ENCODE measurements around the gene ST6GALNAC4.

DNA sequence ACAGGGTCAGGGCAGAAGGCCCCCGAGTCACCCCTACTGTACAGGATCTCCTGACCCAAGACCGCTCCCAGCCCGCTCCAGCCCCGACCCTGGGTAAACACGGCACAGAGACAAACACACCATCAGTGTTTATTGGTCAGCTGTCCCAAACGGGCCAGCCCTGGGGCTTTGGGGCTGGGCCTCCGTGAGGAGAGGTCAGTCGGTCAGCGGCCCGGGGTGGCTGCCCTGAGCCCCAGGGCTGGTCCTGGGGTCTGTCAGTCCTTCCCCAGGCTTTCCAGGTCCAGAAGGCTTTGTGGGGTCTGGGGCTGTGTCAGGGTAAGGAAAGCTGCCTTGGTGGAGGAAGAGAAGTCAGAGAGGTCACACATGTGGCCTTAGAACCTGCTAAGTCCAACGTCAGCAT lies 18.1 kb upstream of the ST6GALNAC4 start:
- TF ChIP-seq, protein P1, sequence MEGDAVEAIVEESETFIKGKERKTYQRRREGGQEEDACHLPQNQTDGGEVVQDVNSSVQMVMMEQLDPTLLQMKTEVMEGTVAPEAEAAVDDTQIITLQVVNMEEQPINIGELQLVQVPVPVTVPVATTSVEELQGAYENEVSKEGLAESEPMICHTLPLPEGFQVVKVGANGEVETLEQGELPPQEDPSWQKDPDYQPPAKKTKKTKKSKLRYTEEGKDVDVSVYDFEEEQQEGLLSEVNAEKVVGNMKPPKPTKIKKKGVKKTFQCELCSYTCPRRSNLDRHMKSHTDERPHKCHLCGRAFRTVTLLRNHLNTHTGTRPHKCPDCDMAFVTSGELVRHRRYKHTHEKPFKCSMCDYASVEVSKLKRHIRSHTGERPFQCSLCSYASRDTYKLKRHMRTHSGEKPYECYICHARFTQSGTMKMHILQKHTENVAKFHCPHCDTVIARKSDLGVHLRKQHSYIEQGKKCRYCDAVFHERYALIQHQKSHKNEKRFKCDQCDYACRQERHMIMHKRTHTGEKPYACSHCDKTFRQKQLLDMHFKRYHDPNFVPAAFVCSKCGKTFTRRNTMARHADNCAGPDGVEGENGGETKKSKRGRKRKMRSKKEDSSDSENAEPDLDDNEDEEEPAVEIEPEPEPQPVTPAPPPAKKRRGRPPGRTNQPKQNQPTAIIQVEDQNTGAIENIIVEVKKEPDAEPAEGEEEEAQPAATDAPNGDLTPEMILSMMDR (conservative IDR thresholded peaks at IDR 0.05), result no peak
- no peak for TF ChIP-seq ZFX (IDR thresholded peaks at IDR 0.05)
